ENCODE results near the gene DOCK6.
"Not testable (repeated sequence)": the region's sequence is repeated elsewhere in the genome, so short reads cannot be mapped to it uniquely, and the experiment has no call there.

The DOCK6 gene

DNA sequence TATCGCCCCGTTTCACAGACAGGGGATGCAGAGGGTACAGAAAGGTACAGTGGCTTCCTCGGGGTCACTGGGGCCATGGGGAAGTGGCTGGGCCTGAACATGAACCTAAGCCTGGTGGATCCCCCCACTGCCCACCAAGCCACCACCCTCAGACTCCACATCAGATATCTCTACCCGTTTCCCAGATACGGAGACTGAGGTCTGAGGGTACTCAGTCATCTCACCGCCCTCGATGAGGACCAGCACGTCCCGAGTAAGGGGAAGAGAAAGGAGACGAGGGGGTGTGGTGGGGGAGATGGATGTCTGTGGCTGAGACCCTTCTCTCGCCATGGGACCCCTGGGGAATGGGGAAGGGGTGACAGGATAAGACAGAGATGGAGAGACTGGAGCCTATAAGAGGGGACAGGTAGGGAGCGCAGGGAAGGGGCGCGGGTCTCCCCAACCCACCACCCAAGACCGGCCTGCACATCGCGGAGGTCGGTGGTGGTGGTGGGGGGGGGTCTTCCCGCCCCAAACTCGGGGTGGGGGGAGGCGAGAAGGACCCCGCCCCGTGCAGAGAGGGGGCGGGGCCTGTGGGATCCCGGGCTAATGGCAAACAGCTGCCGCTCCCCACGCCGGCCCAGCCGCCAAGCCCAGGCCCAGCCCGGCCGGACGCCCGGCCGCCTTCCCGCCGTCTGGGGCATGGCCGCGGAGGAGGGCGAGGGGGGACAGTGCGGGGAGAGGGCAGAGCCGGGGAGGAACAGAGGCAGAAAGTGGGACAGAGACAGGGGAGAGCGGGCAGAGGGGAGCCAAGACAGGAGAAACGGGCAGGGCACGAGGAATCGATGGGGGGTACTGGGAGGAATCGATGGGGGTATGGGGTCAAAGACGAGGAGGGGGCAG is 65.7 kb downstream of the DOCK6 start:
- no peak for DNase-seq

DNA sequence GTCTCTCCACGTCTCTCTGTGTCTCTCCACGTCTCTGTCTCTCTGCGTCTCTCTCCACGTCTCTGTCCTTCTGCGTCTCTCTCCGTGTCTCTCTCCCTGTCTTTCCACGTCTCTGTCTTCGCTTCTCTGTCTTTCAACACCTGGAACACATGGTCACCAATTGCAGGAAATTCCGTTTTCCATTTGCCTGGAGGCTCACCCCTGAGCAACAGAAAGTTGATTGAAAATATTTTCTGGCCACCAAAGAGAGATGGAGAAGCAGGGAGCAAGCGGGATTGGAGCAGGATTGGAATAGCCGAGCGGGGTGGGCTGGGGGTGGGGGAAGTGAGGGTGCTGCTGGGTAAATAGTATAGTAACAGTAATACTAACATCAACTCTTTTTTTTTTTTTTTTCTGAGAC is 66.6 kb downstream of the DOCK6 start:
- no peak for DNase-seq

DNA sequence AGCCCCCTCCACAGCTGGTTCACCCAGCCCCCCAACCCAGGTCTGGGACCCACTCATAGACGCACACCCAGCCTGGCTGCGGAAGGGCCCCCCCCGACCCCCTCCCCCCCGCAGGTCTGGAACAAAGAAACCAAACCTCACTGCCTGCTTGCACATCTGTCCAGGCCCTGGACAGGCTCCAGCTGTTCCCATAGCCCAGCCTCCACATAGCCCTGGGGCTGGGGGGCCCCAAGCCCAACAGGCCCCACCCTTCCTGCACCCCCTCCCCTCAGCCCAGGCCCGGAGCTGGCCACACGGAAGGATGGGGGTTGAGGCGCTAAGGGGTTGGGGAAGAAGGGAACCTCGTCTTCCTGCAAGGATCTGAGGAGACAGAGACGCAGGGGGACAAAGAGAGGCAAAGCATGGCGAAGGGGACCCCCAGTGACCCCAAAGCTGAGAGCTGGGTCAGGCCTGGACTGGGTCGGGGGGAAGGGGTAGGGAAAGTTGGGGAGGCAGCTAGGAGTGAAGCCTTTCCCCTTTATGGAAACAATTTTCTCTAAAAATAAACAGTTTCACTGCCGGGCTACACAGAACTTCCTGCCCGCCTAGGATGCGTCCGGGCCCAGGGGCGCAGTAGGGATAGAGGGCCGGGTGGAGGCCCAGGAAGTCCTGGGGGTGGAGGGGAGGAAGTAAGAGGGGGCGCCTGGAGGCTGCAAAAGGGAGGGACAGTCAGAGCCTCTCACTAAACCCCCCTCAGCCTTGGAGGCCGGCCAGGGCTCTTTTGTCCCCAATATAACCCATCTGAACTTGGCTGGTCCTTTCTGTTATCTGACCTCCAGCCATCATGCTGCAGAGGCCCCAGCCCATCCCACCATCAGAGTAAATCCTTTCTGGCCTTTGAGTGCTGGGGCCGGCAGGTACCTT is 67.4 kb downstream of the DOCK6 start:
- no peak for DNase-seq

DNA sequence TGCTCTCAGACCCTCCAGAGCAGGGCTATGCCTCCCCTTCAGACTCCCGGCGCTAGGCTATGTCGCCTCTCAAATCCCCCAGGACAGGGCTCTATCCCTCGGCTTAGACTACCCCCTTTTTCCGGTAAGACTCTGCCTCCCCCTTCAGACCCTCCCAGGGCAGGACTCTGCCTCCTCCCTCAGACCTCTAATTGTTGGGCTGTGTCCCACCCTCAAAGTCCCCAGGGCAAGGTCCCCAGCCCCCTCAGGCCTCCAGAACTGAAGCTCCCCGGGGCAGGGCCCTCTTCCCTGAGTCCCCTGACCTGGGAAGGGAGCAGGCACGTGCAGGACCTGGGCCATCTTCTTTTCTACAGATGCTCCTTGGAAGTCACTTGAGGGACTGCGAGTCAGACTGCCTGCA is 68.2 kb downstream of the DOCK6 start:
- no peak for DNase-seq

DNA sequence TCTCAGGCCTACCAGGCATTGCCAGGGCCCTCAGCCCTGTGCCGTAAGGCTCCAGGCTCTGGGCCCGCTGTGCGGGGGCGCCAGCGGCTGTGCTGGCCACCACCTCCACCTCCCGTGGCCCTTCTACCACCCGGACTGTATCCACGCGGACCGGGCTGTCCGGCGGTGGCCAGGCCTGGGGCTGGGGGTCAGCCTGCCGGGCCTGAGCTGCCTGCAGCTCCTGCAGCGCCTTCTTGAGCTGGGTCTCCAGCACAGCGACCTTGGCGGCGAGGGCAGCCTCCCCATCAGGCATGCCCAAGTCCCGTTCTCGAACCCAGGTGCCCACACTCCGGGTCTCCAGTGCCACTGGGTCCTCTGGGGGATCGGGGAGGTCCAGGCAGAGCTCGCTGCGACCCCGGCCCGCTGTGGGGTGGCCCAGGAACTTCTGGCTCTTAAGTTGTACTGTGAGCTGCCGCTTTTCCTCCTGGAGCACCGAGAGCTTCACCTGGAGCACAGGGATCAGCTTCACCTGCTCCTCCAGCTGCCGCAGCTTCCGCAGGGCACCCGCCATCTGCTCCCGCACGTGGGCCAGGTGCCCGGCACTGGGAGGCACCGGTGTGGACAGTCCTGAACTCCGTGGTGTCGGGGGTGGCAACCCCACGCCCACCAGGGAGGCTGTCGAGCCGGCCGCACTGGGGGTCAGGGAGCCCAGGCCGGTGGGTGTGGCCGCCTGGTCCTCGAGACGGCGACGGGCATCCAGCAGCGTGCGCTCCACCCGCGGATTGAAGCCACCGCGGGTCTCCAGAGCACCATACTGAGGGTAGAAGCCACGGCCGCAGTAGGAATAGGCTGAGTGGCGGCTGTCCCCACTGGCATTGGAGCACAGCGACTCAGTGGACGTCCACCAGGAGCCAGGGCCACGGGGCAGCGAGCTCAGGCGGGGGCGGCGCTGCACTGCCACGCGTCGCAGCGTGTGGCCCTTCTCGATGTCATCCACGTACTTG is 69.1 kb downstream of the DOCK6 start:
- no peak for DNase-seq

DNA sequence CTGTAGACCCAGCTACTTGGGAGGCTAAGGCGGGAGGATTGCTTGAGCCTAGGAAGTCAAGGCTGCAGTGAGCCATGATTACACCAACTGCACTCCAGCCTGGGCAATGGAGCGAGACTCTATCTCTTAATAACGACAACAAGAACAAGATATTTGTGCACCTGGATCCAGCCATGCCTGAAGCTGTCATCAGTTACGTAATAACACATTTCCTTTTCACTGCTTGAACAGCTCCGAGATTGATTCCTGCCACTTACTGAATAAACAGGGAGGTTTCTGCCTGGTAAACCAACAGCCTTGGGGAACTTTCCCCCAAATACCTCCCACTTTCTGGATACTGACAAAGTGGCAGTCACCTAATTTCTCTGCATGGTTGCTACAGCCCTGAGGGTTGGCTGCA is 70.4 kb downstream of the DOCK6 start:
- no peak for DNase-seq

DNA sequence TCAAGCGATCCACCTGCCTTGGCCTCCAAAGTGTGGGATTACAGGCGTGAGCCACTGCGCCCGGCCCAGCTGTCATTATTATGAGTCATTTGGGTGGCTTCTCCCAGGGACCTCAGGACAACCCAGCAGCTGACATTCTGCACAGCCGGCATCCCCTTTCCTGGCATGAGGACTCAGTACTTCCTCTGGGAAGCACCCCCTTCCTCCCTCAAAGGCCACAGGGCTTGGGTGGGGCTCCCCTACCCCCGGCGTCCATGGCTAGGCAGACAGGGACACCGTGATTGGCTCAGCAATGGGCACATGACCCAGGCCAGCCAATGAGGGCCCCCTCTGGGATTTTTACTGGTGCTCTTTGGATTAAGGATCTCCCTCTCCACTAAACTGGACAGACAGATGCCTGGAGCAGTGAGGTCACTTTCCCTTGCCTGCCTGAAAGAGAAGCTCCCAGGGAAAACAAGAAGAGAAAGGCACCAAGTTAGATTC is 71.0 kb downstream of the DOCK6 start:
- peak in 1 of 2 experiments; percentile 3 for DNase-seq

DNA sequence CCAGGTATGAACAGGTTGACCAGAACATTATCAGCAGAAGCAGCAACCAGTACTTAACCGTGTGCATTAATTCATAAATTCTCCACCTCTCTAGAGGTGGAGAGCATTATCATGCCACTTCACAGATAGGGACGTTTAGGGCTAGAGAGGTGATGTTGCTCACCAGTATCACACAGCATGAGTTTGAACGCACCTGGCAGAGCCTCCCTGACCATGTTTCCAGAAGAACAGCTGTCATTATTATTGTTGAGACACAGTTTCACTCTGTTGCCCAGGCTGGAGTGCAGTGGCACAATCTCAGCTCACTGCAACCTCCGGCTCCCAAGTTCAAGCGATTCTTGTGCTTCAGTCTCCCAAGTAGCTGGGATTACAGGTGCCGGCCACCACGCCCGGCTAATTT is 71.8 kb downstream of the DOCK6 start:
- DNase-seq, result no peak

DNA sequence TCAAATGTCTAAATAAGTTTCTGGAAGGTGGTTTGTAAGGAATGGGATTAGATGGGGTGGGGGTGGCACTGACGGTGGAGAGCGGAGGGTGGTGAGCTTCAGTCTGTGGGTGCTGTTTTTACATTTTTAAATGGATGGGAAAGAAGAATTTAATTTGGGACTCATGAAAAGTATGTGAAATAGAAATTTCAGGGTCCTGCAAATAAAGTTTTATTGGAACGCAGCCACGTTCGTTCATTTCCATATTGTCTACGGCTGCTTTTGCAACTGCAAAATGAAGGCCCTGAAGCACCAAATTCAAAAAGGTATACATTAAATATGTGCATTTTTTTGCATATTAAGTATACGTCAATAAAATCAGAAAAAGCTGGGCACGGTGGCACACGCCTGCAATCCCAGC is 74.9 kb downstream of the DOCK6 start:
- no peak for DNase-seq

DNA sequence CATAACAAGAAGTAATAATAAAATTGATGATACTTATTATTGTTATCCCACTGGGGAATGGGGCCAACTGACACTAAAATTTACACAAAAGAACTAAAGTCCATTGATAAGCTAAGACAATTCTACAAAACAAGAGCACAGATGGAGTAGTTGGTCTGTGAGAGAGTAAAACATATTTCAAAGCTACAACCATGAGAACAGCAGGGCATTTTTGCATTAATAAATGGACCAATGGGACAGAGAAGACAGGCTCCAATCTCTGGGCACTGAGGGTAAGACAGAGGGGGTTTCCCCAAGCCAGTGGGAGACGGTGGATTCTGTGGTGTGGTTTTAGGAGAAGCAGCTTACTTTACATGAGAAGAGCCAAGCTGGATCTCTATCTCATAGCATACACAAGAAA is 79.3 kb downstream of the DOCK6 start:
- DNase-seq, result no peak

DNA sequence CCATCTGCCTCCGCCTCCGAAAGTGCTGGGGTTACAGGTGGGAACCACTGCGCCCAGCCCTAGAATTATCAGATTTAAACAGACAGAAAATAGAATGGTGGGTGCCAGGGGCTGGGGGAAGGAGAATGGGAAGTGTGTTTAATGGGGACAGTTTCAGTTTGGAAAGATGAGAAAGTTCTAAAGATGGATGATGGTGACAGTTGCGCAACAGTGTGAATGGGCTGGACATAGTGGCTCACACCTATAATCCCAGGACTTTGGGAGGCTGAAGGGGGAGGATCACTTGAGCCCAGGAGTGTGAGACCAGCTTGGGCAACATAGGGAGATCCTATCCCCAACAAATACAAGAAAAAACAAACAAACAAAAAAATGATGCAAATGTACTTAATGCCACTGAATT is 80.8 kb downstream of the DOCK6 start:
- no peak for DNase-seq

DNA sequence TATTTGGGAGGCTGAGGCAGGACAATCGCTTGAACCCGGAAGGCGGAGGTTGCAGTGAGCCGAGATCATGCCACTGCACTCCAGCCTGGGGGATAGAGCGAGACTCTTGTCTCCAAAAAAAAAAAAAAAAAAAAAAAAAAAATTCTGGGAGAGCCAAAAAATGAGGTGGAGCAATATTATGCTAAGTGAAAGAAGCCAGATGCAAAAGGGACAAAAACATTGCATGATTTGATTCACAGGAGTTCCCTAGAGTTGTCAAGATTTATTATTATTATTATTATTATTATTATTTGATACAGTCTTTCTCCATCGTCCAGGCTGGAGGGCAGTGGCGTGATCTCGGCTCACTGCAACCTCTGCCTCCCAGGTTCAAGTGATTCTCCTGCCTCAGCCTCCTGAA is 81.3 kb downstream of the DOCK6 start:
- not testable (repeated sequence) for DNase-seq

DNA sequence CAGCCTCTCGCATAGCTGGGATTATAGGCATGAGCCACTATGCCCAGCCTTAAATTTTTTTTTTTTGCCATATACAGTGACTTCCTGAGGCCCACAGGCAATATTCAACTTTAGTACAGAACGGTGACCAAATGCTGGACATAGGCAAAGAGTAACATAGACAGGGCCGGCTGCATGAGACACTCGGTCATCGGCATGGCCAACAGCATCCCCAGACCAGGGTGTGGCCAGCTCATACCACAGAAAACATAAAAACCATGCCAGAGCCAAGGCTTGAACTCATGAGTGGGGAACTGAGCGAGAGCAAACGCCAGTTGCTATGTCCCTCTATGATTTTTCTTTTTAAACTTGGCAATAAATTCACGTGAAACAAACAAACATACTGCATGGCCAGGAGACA is 82.0 kb downstream of the DOCK6 start:
- no peak for DNase-seq

DNA sequence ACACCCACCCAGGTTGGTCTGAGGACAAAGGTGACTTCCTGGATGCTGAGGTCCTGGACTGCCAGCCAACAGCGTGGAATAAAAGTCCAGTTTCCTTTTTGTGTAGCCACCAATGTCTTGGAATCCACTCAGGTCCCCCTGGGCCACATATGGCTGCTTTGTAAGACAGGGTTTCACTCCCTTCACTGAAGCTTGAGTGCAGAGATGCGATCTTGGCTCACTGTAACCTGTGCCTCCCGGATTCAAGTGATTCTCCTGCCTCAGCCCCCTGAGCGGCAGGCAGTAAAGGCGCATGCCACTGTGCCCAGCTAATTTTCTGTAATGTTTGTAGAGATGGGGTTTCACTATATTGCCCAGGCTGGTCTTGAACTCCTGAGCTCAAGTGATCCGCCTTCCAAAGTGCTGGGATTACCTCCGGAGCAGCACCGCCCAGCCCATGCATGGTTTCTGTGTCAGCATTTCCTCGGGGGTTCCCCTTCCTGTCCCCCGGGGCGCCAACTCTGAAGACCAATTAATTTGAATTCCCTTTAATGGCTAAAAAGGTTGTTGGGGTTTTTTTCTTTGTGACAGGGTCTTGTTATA is 82.5 kb downstream of the DOCK6 start:
- DNase-seq, result peak; percentile 19 to 23

DNA sequence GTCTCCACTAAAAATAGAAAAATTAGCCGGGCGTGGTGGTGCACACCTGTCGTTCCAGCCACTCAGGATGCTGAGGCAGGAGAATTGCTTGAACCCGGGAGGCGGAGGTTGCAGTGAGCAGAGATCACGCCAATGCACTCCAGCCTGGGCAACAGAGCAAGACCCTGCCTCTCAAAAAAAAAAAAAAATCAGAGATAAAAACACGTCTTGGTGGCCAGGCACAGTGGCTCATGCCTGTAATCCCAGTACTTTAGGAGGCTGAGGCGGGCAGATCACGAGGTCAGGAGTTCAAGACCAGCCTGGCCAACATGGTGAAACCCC is 83.2 kb downstream of the DOCK6 start:
- not testable (repeated sequence) for DNase-seq

DNA sequence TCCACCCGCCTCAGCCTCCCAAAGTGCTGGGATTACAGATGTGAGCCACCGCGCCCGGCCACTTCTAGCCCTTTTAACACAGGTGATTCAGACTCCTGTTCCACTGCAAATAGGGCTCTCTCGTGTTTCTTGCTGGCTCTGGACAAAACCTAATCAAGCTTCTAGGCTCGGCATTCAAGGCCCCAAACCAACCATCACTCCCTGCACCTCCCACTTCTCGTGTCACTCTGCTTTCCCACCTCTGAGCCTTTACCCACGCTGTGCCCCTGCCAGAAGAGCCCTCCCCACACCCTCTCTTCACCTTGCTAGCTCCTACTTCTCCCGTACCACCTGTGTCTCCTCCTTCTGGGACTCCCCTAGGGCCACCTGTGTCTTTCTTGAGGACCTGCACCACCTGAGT is 84.7 kb downstream of the DOCK6 start:
- no peak for DNase-seq

DNA sequence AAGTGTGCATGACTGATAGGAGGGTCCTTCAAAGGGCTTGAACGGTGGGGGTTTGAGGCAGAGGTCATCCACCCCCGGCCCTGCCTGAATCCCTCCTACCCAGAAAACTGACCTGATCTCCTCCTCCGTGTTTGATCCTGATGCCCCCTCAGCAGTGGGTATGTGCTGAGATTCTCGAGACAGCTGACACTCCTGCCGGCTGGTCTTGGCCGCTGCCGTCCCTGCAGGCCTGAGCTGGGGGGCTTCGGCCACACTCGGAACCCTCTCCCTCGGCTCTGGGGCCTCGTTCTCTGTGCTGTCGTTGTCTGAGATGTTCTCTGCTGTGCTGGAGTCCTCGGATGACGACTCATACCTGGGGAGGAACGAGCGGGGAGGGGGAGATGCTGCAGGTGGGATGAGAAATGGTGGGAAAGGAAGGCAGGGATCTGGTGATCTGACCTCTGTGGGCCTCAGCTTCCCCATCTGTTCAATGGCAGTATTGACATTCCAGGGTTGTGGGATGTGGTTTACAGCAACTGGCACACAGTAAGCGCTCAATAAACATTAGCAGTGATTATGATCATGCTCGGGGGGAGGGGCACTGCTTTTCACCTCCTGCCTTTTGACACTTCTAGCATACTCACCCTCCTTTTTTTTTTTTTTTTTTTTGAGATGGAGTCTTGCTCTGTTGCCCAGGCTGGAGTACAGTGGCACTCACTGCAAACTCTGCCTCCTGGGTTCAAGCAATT is 85.7 kb downstream of the DOCK6 start:
- DNase-seq, result no peak

DNA sequence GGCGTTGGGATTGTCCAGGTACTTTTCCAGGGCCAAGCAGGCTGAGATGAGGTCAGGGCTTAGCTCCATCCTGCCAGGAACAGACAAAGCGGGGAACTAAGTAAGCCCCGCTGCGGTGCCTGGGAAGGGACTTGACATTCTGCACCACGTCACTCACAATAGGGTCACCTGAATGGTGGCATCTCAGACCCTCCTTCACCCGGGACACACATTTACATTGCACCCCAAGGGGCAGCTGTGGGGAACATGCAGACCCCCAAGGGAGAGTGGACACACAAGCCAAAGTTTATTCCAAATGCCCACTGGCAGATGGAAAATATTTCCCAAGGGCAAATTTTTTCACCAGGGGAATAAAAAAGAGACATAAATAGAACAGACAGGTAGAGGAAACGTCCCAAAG is 86.4 kb downstream of the DOCK6 start:
- no peak for DNase-seq

DNA sequence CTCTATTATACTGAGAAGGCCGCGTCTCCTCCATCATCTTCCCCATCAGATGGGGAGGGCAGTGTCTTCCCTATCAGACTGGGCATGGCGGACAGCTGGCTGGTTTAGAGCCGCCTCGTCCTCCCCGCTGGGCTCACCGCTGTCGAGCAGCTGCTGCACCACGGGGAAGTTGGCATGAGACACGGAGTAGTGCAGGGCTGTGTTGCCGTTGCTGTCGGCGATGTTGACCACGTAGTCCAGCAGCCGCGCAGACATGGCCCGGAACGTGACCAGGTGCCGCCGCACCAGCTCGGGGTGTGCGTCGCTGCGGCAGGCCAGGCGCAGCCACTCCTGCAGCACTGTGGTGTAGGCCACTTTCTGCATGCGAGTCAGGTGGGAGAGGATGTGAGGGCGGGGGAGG is 88.0 kb downstream of the DOCK6 start:
- DNase-seq, result no peak

DNA sequence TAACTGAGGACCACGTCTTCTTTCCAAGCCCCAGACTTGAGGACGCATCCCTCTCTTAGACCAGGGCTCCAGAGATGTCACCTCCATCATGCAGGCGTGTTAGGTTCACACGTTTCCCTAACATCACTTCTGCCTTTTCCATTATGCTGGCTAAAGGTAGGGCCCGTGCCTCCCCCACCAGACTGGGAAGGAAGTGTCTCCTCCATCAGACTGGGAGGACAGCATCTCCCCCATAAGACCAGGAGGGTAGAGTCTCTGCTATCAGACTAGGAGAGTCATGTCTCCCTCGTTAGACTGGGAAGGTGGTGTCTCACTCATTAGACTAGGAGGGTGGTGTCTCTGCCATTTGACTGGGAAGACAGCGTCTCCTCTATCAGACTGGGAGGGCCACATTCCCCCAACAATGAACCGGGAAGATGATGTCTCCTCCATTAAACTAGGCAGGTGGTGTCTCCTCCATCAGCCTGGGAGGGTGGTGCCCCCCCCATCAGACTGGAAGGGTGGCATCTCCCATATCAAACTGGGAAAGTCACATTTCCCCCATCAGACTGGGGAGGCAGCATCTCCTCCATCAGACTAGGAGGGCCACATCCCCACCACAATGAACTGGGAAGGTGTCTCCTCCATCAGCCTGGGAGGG is 88.7 kb downstream of the DOCK6 start:
- DNase-seq, result no peak

DNA sequence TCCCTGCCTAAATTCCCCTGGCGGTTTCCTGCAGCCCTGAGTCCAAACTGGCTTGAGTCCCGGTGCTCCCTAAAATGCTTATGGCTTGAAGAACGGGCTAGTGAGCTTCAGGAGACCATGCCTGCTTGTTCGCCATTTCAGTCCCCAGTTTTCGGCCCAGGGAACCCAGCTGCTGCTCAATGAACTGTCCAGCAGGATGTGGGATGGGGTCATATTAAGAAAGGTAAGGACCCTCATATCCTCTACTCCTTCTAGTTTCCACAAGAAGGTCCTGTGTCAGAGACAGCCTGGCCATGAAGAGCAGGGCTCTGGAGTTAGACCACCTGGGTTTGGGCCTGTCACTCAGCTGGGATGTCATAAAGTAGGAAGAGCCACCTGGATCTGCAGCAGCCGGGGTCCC is 89.7 kb downstream of the DOCK6 start:
- no peak for DNase-seq

All from activated CD4-positive, alpha-beta T cell treated with anti-CD3 and anti-CD28 coated beads, Interleukin-2, amount 50 U/mL, for 48 hours (primary cell).